Activated T-cell treated with anti-CD3 and anti-CD28 coated beads, Interleukin-2, amount 50 U/mL, for 24 hours (primary cell): ENCODE measurements around the gene LMAN2.

Experiments used
- DNase-seq: peaks from one replicate; pipeline ENCODE4 v3.0.0-alpha.2; 2020
- H3K27ac Mint-ChIP-seq: 2 replicates; pipeline ENCODE4 v1.8.0; 2020; ENCODE audit warnings: mild to moderate bottlenecking, mixed read lengths
- H3K27me3 Mint-ChIP-seq: 2 replicates; pipeline ENCODE4 v1.8.0; 2020; ENCODE audit warnings: mixed read lengths
- H3K36me3 Mint-ChIP-seq: 2 replicates; pipeline ENCODE4 v1.8.0; 2020; ENCODE audit warnings: low read depth, mixed read lengths
- H3K4me1 Mint-ChIP-seq: 2 replicates; pipeline ENCODE4 v1.8.0; 2020; ENCODE audit warnings: low read depth, mixed read lengths
- H3K4me3 Mint-ChIP-seq: 2 replicates; pipeline ENCODE4 v1.8.0; 2020; ENCODE audit warnings: mild to moderate bottlenecking, moderate library complexity, mixed read lengths
- H3K9me3 Mint-ChIP-seq: 2 replicates; pipeline ENCODE4 v1.8.0; 2020; ENCODE audit warnings: mixed read lengths

The LMAN2 gene

GRCh38 chr5:177371120-177372033 lies 19.9 kb upstream of the LMAN2 start:
- DNase-seq, result no peak
- Mint-ChIP-seq H3K27ac (peak overlapping the region; percentile 89), H3K36me3 (peaks cover 71% of the 10 kb centered on the region), H3K4me3 (no peak overlapping the region), H3K27me3 (no peaks in the 10 kb centered on the region), H3K4me1 (peaks cover 71% of the 10 kb centered on the region), H3K9me3 (no peaks in the 10 kb centered on the region)

- Mint-ChIP-seq H3K27ac (no peak overlapping the region), H3K9me3 (no peaks in the 10 kb centered on the region), H3K4me1 (peaks cover 74% of the 10 kb centered on the region)
Observed at GRCh38 chr5:177370488-177371119, 19.1 kb upstream of the LMAN2 start.

DNA sequence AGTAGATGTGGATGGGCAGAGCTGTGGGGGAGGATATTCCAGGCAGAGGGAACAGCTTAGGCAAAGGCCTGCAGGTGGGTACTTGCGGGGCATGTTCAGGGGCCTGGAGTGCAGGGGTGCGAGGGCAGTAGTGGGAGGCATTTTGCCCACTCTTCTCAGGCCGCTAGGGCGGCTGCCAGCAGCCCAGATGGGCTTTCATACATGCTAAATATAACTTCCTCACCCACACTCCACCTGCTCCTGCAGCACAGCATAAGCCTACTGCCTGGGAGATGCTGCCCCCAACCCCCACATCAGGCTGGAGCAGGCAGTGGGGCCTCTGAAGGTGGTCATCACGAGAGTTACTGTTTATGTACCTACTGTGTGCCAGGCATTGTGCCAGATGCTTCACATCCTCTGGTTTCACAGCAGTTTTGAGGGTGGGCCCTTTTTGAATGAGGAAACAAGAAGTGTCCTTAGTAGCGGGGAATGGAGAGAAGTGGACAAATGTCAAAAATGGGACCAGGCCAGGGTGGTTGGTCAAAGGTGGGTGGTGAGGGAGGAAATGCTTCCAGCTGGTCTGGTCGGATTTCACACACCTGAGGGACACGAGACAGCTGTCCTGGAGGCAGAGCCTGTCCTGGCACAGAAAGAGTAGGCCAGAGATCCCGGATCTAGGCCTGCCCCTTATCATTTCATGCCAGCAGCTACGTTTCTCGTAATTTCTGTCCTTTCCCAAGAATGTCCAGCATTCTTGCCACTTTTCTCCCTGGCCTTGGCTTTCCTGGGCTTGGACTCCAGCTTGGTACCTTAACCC lies 18.4 kb upstream of the LMAN2 start:
- H3K4me3 Mint-ChIP-seq, result no peak overlapping the region

More at GRCh38 chr5:177370488-177371119, 19.1 kb upstream of the LMAN2 start:
- peaks cover 76% of the 10 kb centered on the region for H3K36me3 Mint-ChIP-seq
- peak; percentile 60 for DNase-seq
- H3K4me3 Mint-ChIP-seq, result no peak overlapping the region
- H3K27me3 Mint-ChIP-seq, result no peaks in the 10 kb centered on the region

GRCh38 chr5:177368869-177369644 lies 17.6 kb upstream of the LMAN2 start:
- peaks cover 77% of the 10 kb centered on the region for H3K4me1 Mint-ChIP-seq
- no peak for DNase-seq

More for the DNA sequence above, 18.4 kb upstream of the LMAN2 start:
- Mint-ChIP-seq H3K9me3 (no peaks in the 10 kb centered on the region), H3K4me1 (peaks cover 75% of the 10 kb centered on the region), H3K27ac (peak overlapping the region; percentile 70), H3K36me3 (peaks cover 78% of the 10 kb centered on the region), H3K27me3 (no peaks in the 10 kb centered on the region)
- no peak for DNase-seq

DNA sequence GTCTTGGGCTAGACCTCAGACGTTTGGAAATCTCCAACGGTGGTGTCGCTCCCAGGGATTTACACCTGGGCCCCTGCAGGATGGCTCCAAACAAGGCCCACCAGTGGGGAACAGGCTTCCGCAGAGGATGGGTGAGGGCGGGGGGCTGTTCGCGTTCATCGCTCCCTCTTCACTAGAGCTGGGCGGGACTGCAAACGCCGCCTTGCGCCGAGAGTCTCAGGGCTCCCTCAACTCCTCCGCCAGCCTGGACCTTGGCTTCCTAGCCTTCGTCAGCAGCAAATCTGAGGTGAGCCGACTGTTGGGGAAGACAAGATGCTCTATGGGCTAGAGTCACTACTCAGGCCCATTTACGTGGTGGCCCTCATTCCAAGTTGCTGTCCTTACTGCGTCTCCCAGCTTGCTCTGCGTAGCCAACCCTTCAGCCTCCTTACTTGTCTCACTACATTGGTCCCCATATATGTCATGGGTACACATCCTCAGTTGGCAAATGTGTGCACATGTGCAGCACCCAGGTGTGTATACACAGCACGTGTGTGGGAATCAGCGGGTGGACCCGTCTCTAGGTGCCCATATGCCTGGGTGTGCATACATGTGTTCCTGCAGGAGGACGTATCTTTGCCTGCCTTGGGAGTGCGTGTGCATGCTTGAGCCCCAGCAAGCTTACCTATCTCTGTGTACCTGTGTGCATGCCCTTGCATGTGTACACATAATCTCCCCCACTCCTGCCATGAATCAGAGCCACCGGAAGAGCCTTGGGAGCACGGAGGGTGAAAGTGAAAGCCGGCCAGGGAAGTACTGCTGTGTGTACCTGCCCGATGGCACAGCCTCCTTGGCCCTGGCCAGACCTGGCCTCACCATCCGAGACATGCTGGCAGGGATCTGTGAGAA lies 16.8 kb upstream of the LMAN2 start:
- Mint-ChIP-seq H3K4me1 (peaks cover 76% of the 10 kb centered on the region), H3K9me3 (no peaks in the 10 kb centered on the region), H3K27me3 (no peaks in the 10 kb centered on the region), H3K4me3 (no peak overlapping the region), H3K36me3 (peaks cover 67% of the 10 kb centered on the region), H3K27ac (no peak overlapping the region)
- DNase-seq, result no peak

More at GRCh38 chr5:177368869-177369644, 17.6 kb upstream of the LMAN2 start:
- Mint-ChIP-seq H3K27me3 (no peaks in the 10 kb centered on the region), H3K27ac (peak overlapping the region; percentile 70), H3K9me3 (no peaks in the 10 kb centered on the region), H3K4me3 (no peak overlapping the region), H3K36me3 (peaks cover 75% of the 10 kb centered on the region)

DNA sequence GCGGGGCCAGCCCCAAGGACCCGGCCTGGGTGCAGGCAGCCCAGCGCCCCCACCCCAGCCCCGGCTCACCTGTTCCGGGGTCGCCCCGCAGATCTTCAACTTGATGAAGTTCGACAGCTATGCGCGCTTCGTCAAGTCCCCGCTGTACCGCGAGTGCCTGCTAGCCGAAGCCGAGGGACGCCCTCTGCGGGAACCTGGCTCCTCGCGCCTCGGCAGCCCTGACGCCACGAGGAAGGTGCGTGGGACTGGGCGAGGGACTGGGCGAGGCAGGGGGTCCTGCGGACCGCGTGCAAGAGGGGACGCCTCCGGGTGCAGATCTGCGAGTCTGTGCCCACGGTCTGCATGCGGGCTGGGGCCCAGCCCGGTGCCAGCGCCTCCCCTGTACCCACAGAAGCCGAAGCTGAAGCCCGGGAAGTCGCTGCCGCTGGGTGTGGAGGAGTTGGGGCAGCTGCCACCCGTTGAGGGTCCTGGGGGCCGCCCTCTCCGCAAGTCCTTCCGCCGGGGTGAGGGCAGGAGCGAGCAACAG lies 15.9 kb upstream of the LMAN2 start:
- no peak overlapping the region for H3K4me3 Mint-ChIP-seq
- H3K4me1 Mint-ChIP-seq, result peaks cover 75% of the 10 kb centered on the region
- DNase-seq, result no peak
- H3K36me3 Mint-ChIP-seq, result peaks cover 58% of the 10 kb centered on the region
- no peak overlapping the region for H3K27ac Mint-ChIP-seq
- H3K27me3 Mint-ChIP-seq, result no peaks in the 10 kb centered on the region
- no peaks in the 10 kb centered on the region for H3K9me3 Mint-ChIP-seq

GRCh38 chr5:177366528-177367322 lies 15.3 kb upstream of the LMAN2 start:
- peaks cover 55% of the 10 kb centered on the region for H3K36me3 Mint-ChIP-seq
- DNase-seq, result no peak
- H3K27me3 Mint-ChIP-seq, result no peaks in the 10 kb centered on the region
- H3K27ac Mint-ChIP-seq, result peak overlapping the region; percentile 4
- peaks cover 75% of the 10 kb centered on the region for H3K4me1 Mint-ChIP-seq
- no peak overlapping the region for H3K4me3 Mint-ChIP-seq
- H3K9me3 Mint-ChIP-seq, result no peaks in the 10 kb centered on the region

- Mint-ChIP-seq H3K36me3 (peaks cover 52% of the 10 kb centered on the region), H3K4me3 (no peak overlapping the region), H3K27me3 (no peaks in the 10 kb centered on the region), H3K4me1 (peaks cover 75% of the 10 kb centered on the region), H3K27ac (peak overlapping the region; percentile 4), H3K9me3 (no peaks in the 10 kb centered on the region)
- no peak for DNase-seq
Observed at GRCh38 chr5:177365845-177366527, 14.5 kb upstream of the LMAN2 start.

DNA sequence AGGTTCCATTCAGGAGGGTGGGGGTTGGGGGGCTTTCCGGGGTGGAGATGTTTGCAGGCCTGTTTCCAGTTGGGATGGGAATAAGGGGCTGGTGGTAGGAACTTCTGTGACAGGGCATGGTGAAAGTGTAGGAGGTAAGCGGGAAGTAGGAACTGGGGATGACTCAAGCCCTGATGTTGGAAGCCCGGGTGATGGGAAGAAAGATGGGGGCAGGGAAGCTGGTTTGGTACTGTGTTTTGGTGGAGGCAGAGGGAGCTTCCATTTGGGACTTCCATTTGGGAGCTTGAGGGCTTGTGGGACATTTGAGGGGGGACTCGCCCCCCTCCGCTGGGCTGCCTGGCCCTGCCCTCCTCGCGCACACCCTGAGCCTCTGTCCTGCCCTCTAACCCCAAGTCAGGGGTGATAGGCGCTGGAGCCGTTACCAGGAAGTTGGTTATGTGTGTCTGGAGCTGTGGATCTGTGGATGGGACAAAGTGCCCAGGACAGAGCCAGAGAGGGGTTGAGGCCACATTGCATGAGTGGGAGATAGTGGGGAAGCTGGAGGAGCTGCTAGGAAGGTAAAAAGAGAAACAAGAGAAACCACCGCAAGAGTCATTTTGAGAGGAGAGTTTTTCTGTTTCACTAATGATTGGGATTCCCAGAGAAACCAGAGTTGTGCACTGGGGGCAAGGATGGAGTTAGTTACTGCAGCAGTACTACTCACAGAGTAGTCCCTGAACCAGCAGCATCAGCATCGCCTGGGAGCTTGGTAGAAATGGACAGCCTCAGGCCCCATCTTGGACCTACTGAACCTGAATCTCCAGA lies 12.9 kb upstream of the LMAN2 start:
- Mint-ChIP-seq H3K4me3 (peak overlapping the region; percentile 76), H3K9me3 (no peaks in the 10 kb centered on the region), H3K36me3 (peaks cover 46% of the 10 kb centered on the region), H3K27me3 (no peaks in the 10 kb centered on the region), H3K4me1 (peaks cover 79% of the 10 kb centered on the region), H3K27ac (peak overlapping the region; percentile 93)
- peak; percentile 62 for DNase-seq

DNA sequence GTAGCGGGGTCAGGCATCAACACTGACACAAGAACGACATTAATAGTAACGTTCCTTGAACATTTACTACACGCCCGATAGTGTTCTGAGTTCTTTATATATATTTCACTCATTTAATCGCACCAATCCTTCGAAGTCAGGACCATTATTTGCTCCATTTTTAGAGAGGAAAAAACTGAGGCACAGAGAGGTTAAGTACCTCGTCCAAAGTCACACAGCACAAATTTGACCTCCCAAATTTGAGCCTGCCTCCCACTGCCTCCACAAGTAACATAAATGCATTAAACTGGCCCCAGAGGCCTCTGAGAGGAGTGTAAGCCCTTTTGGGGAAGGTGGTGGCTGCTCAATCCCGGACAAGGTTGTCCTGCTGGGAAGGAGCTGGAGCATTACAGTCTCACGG lies 12.1 kb upstream of the LMAN2 start:
- Mint-ChIP-seq H3K27ac (peak overlapping the region; percentile 93), H3K4me1 (peaks cover 79% of the 10 kb centered on the region), H3K4me3 (peak overlapping the region; percentile 76), H3K36me3 (peaks cover 45% of the 10 kb centered on the region), H3K27me3 (no peaks in the 10 kb centered on the region), H3K9me3 (no peaks in the 10 kb centered on the region)
- DNase-seq, result no peak
